Cardiac septum (tissue), 1 donor: ENCODE measurements around the gene ZBTB7A. TPM values are rescaled to one million over a fixed set of nuclear protein-coding genes. Genes with fewer than 3 reads are reported as not detected.
"Not testable (repeated sequence)": the region's sequence is repeated elsewhere in the genome, so short reads cannot be mapped to it uniquely, and the experiment has no call there.

Experiments
- DNase-seq: peaks from one replicate; pipeline ENCODE4 v3.0.0-alpha.2; 2020; ENCODE audit warnings: low spot score
- intact Hi-C: fragments of 100-400 bp; cut with DNase I; formaldehyde crosslinking; loops from one replicate; pipeline ENCODE4 v1.14.0; 2022
- total RNA-seq: library from RNA; stranded (reverse); fragmentation: NEBNext Ultra II Directional; extraction: Animal tissue kit (Norgen Biotek cat#: 25700); gene quantifications from one replicate; pipeline ENCODE4 v1.2.1, GENCODE V29; 2021
- donor health status: DM: no; HTN: no; CAD: no.

Gene ZBTB7A
- total RNA-seq, 1 donor from 2014 or later = 29.9 TPM

DNA sequence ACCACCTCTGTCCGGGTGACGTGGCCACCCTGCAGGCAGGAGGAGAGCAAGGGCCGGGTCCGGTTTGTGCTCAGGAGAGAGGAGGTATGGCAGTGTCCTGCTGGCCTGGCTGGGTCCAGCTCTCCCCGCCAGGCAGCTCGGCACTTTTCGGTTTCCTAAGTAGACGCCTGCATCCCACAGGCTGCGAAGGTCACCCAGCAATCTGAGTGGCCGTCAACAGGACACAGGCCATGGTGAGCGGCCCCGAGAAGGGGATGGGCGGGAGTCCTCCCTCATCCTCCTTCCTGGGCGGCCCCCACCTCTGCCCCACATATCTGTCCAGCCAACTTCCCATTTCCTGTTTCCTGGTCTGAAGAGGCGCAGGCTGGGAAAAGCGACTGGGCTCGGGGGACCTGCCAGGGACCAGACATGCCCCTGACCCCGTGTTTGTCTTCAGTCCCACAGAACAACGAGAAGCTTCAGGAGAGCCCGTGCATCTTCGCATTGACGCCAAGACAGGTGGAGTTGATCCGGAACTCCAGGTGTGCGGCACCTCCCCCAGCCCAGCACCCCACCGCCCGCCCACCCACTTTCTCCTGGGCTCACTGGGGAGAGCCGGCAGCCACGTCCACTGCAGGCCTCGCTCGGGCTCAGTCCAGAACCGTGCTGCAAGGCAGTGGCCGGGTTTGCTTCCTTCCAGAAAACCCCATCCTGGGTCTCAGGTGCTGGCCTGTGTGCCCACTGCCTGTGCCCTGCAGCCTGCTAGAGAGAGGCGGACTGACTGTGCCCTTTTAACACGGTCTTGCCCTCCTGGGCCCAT lies 42.9 kb downstream of the ZBTB7A start:
- intact Hi-C loops = no loop called here
- DNase-seq = no peak

DNA sequence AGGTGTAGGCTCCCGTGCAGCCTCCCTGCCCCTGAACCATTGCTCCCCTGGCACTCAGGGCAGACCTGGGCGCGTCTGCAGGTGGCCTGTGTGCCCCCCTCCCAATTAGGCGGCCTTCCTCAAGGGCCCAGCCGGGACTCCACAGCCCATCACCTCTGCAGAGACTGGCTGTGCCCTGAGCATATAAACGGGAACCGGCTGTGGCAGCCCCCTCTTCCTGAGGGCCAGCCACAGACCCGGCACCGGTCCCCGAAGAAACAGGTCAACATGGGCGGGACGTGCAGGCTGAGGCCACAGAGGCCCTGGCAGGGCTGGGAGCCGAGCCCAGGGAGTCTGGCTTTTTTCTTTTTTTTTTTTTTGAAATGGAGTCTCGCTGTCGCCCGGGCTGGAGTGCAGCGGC lies 47.1 kb downstream of the ZBTB7A start:
- intact Hi-C loops = no loop called here
- no peak for DNase-seq

- no peak for DNase-seq
- intact Hi-C loops = no loop called here
Observed at GRCh38 chr19:4018775-4019504, 47.8 kb downstream of the ZBTB7A start.

- intact Hi-C loops = no loop called here
- DNase-seq = no peak
Observed at GRCh38 chr19:4018140-4018613, 48.5 kb downstream of the ZBTB7A start.

GRCh38 chr19:4016903-4017638 lies 49.6 kb downstream of the ZBTB7A start:
- intact Hi-C loops = no loop called here
- DNase-seq = no peak

GRCh38 chr19:4016486-4016885 lies 50.2 kb downstream of the ZBTB7A start:
- intact Hi-C loops = no loop called here

DNA sequence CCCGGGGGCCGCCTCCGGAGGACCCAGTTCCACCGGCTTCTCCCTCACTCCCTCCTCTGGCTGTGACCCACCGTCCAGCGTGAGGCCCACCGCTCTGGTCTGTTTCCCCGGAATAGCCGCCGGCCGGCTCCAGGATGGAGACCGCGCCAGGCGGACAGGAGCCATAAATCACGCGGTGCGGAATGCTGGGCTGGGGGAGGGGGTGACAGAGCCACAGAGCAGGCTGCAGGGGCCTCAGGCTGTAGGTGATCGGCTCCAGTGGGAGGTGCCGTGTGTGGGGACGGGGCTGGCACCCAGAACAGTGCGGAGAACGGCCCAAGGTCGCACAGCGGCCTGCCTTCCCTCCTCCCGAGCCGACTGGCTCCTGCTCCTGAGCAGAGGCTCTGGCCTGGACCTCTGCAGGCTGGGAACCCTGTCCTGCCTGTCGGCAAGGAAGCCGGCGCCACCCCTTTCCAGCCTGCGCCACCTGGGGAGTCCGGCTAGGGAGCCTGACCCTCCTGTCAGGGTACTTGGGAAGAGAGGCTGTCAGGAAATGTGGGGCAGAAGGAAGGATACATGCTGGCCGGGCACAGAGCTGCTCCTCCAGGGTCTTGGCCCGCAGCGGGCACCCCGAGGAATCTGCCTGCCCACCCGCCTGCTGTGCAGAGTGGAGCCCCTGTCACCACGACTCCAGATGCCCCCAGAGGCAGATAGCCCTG lies 50.8 kb downstream of the ZBTB7A start:
- DNase-seq = no peak
- intact Hi-C loops = no loop called here

More at GRCh38 chr19:4016486-4016885, 50.2 kb downstream of the ZBTB7A start:
- DNase-seq = no peak

GRCh38 chr19:4014541-4015491 lies 51.9 kb downstream of the ZBTB7A start:
- no peak for DNase-seq
- intact Hi-C loops = no loop called here

DNA sequence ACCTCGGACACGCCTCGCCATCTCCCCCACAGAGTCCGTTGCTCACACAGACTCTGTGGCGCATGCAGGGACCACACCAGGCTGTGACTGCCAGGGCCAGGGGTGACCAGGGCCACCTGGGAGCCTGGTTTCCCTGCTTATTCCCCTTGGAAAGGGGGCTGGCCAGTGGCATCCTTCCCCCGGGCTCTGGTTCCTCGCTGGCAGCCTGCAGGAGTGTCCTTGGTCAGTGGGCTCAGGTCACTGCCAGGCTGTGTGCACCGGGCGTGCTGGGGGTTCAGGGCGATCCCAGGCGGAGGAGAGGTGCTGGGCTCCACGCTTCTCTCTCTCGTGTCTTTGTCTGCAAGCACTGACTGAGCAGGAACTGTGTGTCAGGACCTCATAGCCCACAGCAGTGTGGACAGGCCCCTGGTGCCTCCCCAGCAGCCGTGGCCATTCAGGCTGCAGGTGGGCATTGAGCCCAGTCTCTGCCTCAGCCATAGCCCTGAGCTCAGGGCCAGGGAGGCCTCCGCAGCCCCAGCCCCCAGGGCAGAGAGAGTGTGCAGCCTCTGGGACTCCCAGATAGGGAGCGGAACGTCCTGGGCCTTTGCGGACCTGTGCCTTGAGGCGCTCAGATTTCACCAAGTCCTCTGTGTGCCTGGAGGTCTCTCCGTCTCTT lies 52.7 kb downstream of the ZBTB7A start:
- intact Hi-C loops = no loop called here
- no peak for DNase-seq

GRCh38 chr19:4012975-4013634 lies 53.6 kb downstream of the ZBTB7A start:
- DNase-seq = no peak
- intact Hi-C loops = no loop called here

DNA sequence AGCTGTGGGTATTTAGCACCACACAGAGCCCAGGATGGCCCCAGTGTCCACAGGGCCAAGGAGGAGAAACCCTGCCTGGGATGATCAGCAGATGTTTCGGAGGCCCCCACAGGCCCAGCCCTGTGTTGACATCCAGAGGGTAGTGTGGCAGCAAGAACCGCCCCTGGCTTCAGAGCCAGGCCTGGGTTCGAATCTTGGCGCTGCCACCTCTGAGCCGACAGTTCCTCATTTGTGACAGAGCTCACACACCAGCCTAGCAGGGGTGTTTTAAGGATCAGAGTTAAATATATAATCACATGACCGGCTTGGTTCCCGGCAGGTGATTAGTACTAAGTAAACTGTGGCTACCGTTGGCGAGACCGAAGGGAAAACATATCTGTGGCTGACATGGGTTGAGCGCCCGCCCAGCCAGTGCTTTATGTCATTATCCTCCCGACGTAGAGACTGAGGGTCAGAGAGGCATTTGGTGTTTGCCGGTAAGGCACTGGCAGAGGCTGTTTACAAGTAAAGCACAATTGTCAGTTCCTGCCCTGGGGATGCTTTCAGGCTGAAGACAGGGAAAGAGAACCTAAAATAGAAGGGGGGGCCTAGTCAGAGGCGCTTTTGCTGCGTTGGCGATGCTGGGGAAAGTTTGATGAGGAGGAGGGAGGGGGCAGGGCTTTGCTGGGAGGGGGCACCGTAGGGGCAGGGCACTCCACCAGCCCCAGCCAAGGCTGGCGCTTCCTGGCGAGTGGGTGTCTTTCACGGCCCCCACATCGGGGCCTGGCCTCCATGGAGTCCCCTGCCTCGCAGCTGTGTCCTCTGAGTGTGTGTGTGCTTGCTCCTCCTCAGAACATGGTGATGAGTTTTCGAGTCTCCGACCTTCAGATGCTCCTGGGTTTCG lies 54.4 kb downstream of the ZBTB7A start:
- DNase-seq = no peak
- intact Hi-C loops = no loop called here

- DNase-seq, intact Hi-C loops: not testable (repeated sequence)
Observed at GRCh38 chr19:4011430-4011829, 55.3 kb downstream of the ZBTB7A start.

DNA sequence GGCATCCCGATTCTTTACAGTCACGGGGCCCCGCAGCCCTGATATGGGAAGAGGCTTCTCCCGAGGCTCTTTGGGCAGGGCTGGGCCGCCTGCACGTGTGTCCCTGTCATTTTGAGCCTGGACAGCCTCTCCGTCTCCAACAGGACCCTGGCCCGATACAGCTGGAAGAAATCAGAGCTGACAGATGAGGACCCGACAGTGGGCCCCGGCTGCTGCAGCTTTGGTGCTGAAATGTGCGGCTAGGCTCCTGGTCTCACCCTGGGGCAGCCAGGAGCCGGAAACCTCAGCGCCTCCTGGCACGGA lies 55.9 kb downstream of the ZBTB7A start:
- intact Hi-C loops = no loop called here
- DNase-seq = no peak

DNA sequence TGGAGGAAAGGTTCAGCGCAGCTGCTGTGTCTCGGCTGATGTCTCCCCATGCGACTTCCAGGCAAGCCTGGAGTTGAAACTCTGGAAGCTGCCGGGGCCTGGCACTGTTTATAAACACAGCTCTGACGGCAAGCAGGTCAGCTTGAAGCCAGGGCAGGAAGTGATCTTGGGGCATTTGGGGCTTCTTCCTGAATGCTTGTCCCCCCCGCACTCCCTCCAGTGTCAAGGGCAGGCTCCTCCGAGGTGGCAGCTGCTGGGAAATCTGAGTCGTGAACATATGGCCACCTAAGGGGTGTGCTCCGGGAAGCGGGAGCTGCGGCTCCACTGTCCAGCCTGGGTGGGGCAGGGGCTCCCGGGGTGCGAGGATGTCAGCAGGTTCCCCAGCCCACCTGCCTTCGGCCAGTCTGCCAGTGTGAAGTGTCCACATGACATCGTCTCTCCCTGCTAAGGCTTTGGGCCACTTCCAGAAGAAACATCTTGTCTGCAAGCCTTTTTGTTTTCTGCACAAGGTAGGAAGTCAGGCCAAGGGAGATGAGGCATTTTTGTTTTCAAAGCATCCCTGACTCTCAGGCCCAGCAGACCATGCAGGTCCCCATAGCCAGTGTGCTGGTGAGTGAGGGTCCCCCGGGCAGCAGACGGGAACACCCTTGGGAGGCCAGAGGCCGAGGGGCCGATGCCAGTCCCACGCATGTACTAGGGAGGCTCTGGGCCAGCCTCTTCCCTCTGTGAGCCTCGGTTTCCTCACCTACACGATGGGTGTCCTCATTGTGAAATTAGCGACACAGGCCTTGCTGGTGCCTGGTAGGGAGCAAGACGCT lies 56.5 kb downstream of the ZBTB7A start:
- DNase-seq = no peak
- intact Hi-C loops = loop anchor here (5.0 kb wide), 2 partner anchors 52 to 112 kb away; partner anchors contain the start of gene MAP2K2

GRCh38 chr19:4007836-4008539 lies 58.7 kb downstream of the ZBTB7A start:
- DNase-seq = no peak
- intact Hi-C loops = loop anchor here (1.0 to 5.0 kb wide), 3 partner anchors 23 to 114 kb away; partner anchors contain the start of genes EEF2 and MAP2K2
